DOHH2 (cell line): ENCODE measurements around the gene PLS3.

Experiments
- CTCF ChIP-seq: fragments of 200-600 bp; sonication (generic); IDR thresholded peaks from one replicate; pipeline ENCODE4 v1.5.1; 2014; ENCODE audit warnings: antibody characterized with exemption, mild to moderate bottlenecking, low read depth, low read length; ENCODE audit not compliant: poor library complexity, severe bottlenecking
- EZH2phosphoT487 ChIP-seq: fragments of 200-600 bp; sonication (generic); IDR thresholded peaks from 2 replicates; pipeline ENCODE4 v1.6.1; 2017; ENCODE audit warnings: borderline replicate concordance, mild to moderate bottlenecking, antibody characterized with exemption, low read length, moderate library complexity, mixed read lengths

GRCh38 chrX:115602729-115603389 lies 41.9 kb downstream of the PLS3 start:
- TF ChIP-seq CTCF (no peak), EZH2phosphoT487 (no peak)
